SK-N-SH (cell line): ENCODE data around the gene BTBD9. TPM values are rescaled to one million over a fixed set of nuclear protein-coding genes. Genes with fewer than 3 reads are reported as not detected.

Source experiments
- CTCF ChIA-PET: fragments of 300-600, 350-600 bp; formaldehyde crosslinking; extraction: SDS; loops from one replicate; lab custom pipeline; 2021; lab: Yijun Ruan, JAX
- POLR2A ChIA-PET: fragments of 350-600 bp; sonication (Branson Sonifier 250); formaldehyde crosslinking; extraction: SDS; loops from one replicate; lab custom pipeline; 2020; ENCODE audit warnings: antibody characterized with exemption, inconsistent platforms; lab: Yijun Ruan, JAX
- DNase-seq: peaks from one replicate; pipeline ENCODE4 v3.0.0; 2012
- H2AFZ ChIP-seq: fragments of 200-600 bp; sonication (generic); 2 replicates; pipeline ENCODE4 v1.8.1; 2016; ENCODE audit warnings: antibody characterized with exemption, mild to moderate bottlenecking, low read depth
- H3F3A ChIP-seq: fragments of 200-600 bp; sonication (generic); replicated peaks from 2 replicates; pipeline ENCODE3; 2016; ENCODE audit warnings: antibody characterized with exemption, mild to moderate bottlenecking; ENCODE audit not compliant: insufficient read depth
- H3K27ac ChIP-seq, 2 experiments: fragments of 200-500 bp in 1 of 2; fragments of 200-600 bp in 1 of 2; sonication (Bioruptor generic) in 1 of 2; sonication (generic), shearing (Covaris generic) in 1 of 2; 2 replicates each; pipeline versions ENCODE4 v1.5.1 to v1.6.1; 2014 to 2016; ENCODE audit warnings: low read depth in 2 of 2, inconsistent platforms in 1 of 2, low read length in 1 of 2, mild to moderate bottlenecking in 1 of 2, mixed read lengths in 1 of 2
- H3K27me3 ChIP-seq: fragments of 200-600 bp; sonication (generic), shearing (Covaris generic); 2 replicates; pipeline ENCODE4 v1.6.1; 2016; ENCODE audit warnings: mixed run types; ENCODE audit not compliant: insufficient read depth
- H3K36me3 ChIP-seq, 2 experiments: fragments of 200-500 bp in 1 of 2; fragments of 200-600 bp in 1 of 2; sonication (Bioruptor generic) in 1 of 2; sonication (generic) in 1 of 2; replicated peaks in 1 of 2; 2 replicates each; pipeline versions ENCODE3 to v1.5.1; 2014 to 2016; ENCODE audit warnings: low read length in 1 of 2, mild to moderate bottlenecking in 1 of 2; ENCODE audit not compliant: insufficient read depth in 2 of 2, control insufficient read depth in 1 of 2
- H3K4me1 ChIP-seq, 2 experiments: fragments of 200-500 bp in 1 of 2; fragments of 200-600 bp in 1 of 2; sonication (Bioruptor generic) in 1 of 2; sonication (generic), shearing (Covaris generic) in 1 of 2; 2 replicates each; pipeline versions ENCODE4 v1.5.1 to v1.6.1; 2014 to 2016; ENCODE audit warnings: low read depth in 1 of 2, low read length in 1 of 2, mixed run types in 1 of 2; ENCODE audit not compliant: insufficient read depth in 2 of 2, control insufficient read depth in 1 of 2
- H3K4me2 ChIP-seq: fragments of 200-600 bp; sonication (generic), shearing (Covaris generic); 2 replicates; pipeline ENCODE4 v1.6.1; 2017; ENCODE audit warnings: mixed run types
- H3K4me3 ChIP-seq, 2 experiments: fragments of 200-500 bp in 1 of 2; fragments of 200-600 bp in 1 of 2; sonication (Bioruptor generic) in 1 of 2; sonication (generic), shearing (Covaris generic) in 1 of 2; 2 replicates each; pipeline versions ENCODE4 v1.5.1 to v1.8.1; 2014 to 2016; ENCODE audit warnings: low read depth in 2 of 2, inconsistent platforms in 1 of 2, low read length in 1 of 2, mild to moderate bottlenecking in 1 of 2, mixed read lengths in 1 of 2, moderate library complexity in 1 of 2
- H3K79me2 ChIP-seq: fragments of 200-600 bp; sonication (generic); 2 replicates; pipeline ENCODE4 v1.8.1; 2017; ENCODE audit warnings: mild to moderate bottlenecking; ENCODE audit not compliant: insufficient read depth
- H3K9ac ChIP-seq: fragments of 200-600 bp; sonication (generic); 2 replicates; pipeline ENCODE4 v1.6.1; 2017; ENCODE audit warnings: mixed run types
- H3K9me2 ChIP-seq: fragments of 200-600 bp; sonication (generic); 2 replicates; pipeline ENCODE4 v1.6.1; 2017; ENCODE audit warnings: mixed run types
- H3K9me3 ChIP-seq: fragments of 200-600 bp; sonication (generic); 2 replicates; pipeline ENCODE4 v1.6.1; 2017; ENCODE audit warnings: mixed run types, mild to moderate bottlenecking, moderate library complexity
- H4K20me1 ChIP-seq: fragments of 200-600 bp; sonication (generic); 2 replicates; pipeline ENCODE4 v1.6.1; 2017; ENCODE audit warnings: mild to moderate bottlenecking, mixed run types; ENCODE audit not compliant: insufficient read depth
- CHD2 ChIP-seq: fragments of 150-350 bp; IDR thresholded peaks from 2 replicates; pipeline ENCODE4 v1.6.1; 2018; ENCODE audit warnings: low read length; ENCODE audit not compliant: partially characterized antibody
- ELF1 ChIP-seq: IDR thresholded peaks from 2 replicates; pipeline ENCODE4 v1.4.0; 2012
- FOSL2 ChIP-seq: IDR thresholded peaks from 2 replicates; pipeline ENCODE4 v1.4.0; 2012; ENCODE audit warnings: low read depth, mild to moderate bottlenecking, moderate library complexity, borderline replicate concordance
- IRF3 ChIP-seq: fragments of 150-350 bp; IDR thresholded peaks from 2 replicates; pipeline ENCODE4 v1.6.1; 2016; ENCODE audit warnings: mild to moderate bottlenecking, low read depth, low read length
- MXI1 ChIP-seq: IDR thresholded peaks from 2 replicates; pipeline ENCODE4 v1.6.1; 2012; ENCODE audit warnings: mild to moderate bottlenecking, low read depth, low read length, improper control_type of control experiment
- NRF1 ChIP-seq: IDR thresholded peaks from 2 replicates; pipeline ENCODE4 v1.6.1; 2012; ENCODE audit warnings: low read depth, mild to moderate bottlenecking, low read length
- PBX3 ChIP-seq: IDR thresholded peaks from 2 replicates; pipeline ENCODE4; 2012
- RCOR1 ChIP-seq: fragments of 150-350 bp; IDR thresholded peaks from 2 replicates; pipeline ENCODE4 v1.6.1; 2017; ENCODE audit warnings: antibody characterized with exemption, low read length
- REST ChIP-seq: IDR thresholded peaks from 2 replicates; pipeline ENCODE4 v1.6.1; 2012; ENCODE audit warnings: mild to moderate bottlenecking, low read depth, low read length, moderate library complexity
- RFX5 ChIP-seq: IDR thresholded peaks from 2 replicates; pipeline ENCODE4 v1.6.1; 2012; ENCODE audit warnings: mild to moderate bottlenecking, improper control_type of control experiment, low read length
- SIN3A ChIP-seq: IDR thresholded peaks from 2 replicates; pipeline ENCODE4 v1.6.1; 2012; ENCODE audit warnings: low read depth, mild to moderate bottlenecking, low read length, moderate library complexity, borderline replicate concordance
- SMC3 ChIP-seq: IDR thresholded peaks from 2 replicates; pipeline ENCODE4 v1.6.1; 2012; ENCODE audit warnings: low read depth, low read length, improper control_type of control experiment
- TAF1 ChIP-seq: IDR thresholded peaks from 2 replicates; pipeline ENCODE4 v1.6.1; 2012; ENCODE audit warnings: low read depth, mild to moderate bottlenecking, low read length, moderate library complexity, borderline replicate concordance
- TCF12 ChIP-seq: IDR thresholded peaks from 2 replicates; pipeline ENCODE4 v1.4.0; 2012
- USF1 ChIP-seq: IDR thresholded peaks from 2 replicates; pipeline ENCODE4 v1.4.0; 2012; ENCODE audit warnings: low read depth, borderline replicate concordance
- YY1 ChIP-seq: IDR thresholded peaks from 2 replicates; pipeline ENCODE4 v1.4.0; 2012; ENCODE audit warnings: low read depth, mild to moderate bottlenecking
- WGBS: methylation state at CpG from one replicate; pipeline ENCODE4 v1.1.6; 2017; ENCODE audit warnings: low lambda C conversion rate; 5-methylcytosine and 5-hydroxymethylcytosine counted together
- polyA plus RNA-seq, 3 experiments: library from polyadenylated mRNA; depleted of rRNA; stranded (reverse); fragments of >200 nt; gene quantifications; 2 replicates each; pipeline ENCODE4 v1.2.3, GENCODE V29; 2012
- TF ChIP-seq, protein P1 (sequence below): IDR thresholded peaks from 2 replicates; pipeline ENCODE4 v1.4.0; 2012; ENCODE audit warnings: low read depth, borderline replicate concordance

Gene BTBD9
- polyA plus RNA-seq, 1 of the 3 experiments (the other 2 are of a cell fraction) = 2.2 TPM

- ChIA-PET CTCF (interaction anchor here (1.0 kb wide), 1 partner anchor 91 kb away, joined by 3 read pairs; no protein-coding TSS in a partner anchor), POLR2A (interaction anchor here (0.6 kb wide), 1 partner anchor 407 kb away, joined by 6 read pairs; no protein-coding TSS in a partner anchor)
- Histone ChIP-seq H3K9me2 (no peaks in the 10 kb centered on the region), H3K27me3 (no peaks in the 10 kb centered on the region), H3K9me3 (no peaks in the 10 kb centered on the region), H3K79me2 (peaks cover 17% of the 10 kb centered on the region), H3F3A (no peaks in the 10 kb centered on the region), H3K4me3 (no peak overlapping the region), H2AFZ (no peak overlapping the region), H3K4me2 (no peak overlapping the region), H3K4me1 (peaks cover 8 to 26% of the 10 kb centered on the region in 2 experiments; a peak in 2 of 4 replicates), H4K20me1 (peaks cover 40% of the 10 kb centered on the region), H3K9ac (no peak overlapping the region), H3K36me3 (peaks cover 8 to 27% of the 10 kb centered on the region in 2 experiments), H3K27ac (no peak overlapping the region)
- DNase-seq = no peak
- WGBS = 100% methylated on average over 3 of the region's 3 CpGs
- TF ChIP-seq NRF1 (no peak), ELF1 (no peak), CHD2 (no peak), SMC3 (no peak), IRF3 (no peak), SIN3A (no peak), TAF1 (no peak), TCF12 (no peak), YY1 (no peak), RFX5 (no peak), RCOR1 (no peak), USF1 (no peak), MXI1 (no peak), REST (no peak), FOSL2 (no peak), PBX3 (no peak)
- TF ChIP-seq, protein P1, sequence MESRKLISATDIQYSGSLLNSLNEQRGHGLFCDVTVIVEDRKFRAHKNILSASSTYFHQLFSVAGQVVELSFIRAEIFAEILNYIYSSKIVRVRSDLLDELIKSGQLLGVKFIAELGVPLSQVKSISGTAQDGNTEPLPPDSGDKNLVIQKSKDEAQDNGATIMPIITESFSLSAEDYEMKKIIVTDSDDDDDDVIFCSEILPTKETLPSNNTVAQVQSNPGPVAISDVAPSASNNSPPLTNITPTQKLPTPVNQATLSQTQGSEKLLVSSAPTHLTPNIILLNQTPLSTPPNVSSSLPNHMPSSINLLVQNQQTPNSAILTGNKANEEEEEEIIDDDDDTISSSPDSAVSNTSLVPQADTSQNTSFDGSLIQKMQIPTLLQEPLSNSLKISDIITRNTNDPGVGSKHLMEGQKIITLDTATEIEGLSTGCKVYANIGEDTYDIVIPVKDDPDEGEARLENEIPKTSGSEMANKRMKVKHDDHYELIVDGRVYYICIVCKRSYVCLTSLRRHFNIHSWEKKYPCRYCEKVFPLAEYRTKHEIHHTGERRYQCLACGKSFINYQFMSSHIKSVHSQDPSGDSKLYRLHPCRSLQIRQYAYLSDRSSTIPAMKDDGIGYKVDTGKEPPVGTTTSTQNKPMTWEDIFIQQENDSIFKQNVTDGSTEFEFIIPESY = no peak
Measured at GRCh38 chr6:38150021-38150420, 489.7 kb downstream of the BTBD9 start.
